Duodenal mucosa (tissue), 2 donors: Measurements from ENCODE around the gene GNAQ.

Experiments used
- H3K27ac ChIP-seq: one replicate; pipeline ENCODE4 v1.7.0; 2013; ENCODE audit warnings: low read depth, low read length
- H3K27me3 ChIP-seq, 2 donors: one replicate each; pipeline ENCODE4 v1.7.0; 2013; ENCODE audit warnings: low read length in 2 of 2, control low read depth in 1 of 2; ENCODE audit not compliant: insufficient read depth in 2 of 2, control insufficient read depth in 1 of 2
- H3K36me3 ChIP-seq, 2 donors: one replicate each; pipeline ENCODE4 v1.7.0; 2013; ENCODE audit warnings: low read length in 2 of 2, control low read depth in 1 of 2; ENCODE audit not compliant: insufficient read depth in 2 of 2, control insufficient read depth in 1 of 2
- H3K4me1 ChIP-seq, 2 donors: one replicate each; pipeline ENCODE4 v1.7.0; 2013; ENCODE audit warnings: low read length in 2 of 2, control low read depth in 1 of 2; ENCODE audit not compliant: insufficient read depth in 2 of 2, control insufficient read depth in 1 of 2
- H3K4me3 ChIP-seq, 2 donors: one replicate each; pipeline ENCODE4 v1.7.0; 2013; ENCODE audit warnings: low read length in 2 of 2, low read depth in 1 of 2
- H3K9ac ChIP-seq, 2 donors: one replicate each; pipeline ENCODE4 v1.7.0; 2013; ENCODE audit warnings: low read length in 2 of 2, low read depth in 1 of 2
- H3K9me3 ChIP-seq, 2 donors: one replicate each; pipeline ENCODE4 v1.7.0; 2013; ENCODE audit warnings: low read length in 2 of 2, control low read depth in 1 of 2; ENCODE audit not compliant: control insufficient read depth in 1 of 2

The GNAQ gene

GRCh38 chr9:77805810-77806209 lies 225.8 kb downstream of the GNAQ start:
- no peak overlapping the region for H3K9ac ChIP-seq

GRCh38 chr9:77803423-77803822 lies 228.2 kb downstream of the GNAQ start:
- Histone ChIP-seq H3K9ac (no peak overlapping the region), H3K4me3 (no peak overlapping the region), H3K27ac (no peak overlapping the region), H3K36me3 (no peaks in the 10 kb centered on the region), H3K9me3 (no peaks in the 10 kb centered on the region), H3K4me1 (peaks cover 8 to 14% of the 10 kb centered on the region in 2 donors), H3K27me3 (no peaks in the 10 kb centered on the region)

More at GRCh38 chr9:77805810-77806209, 225.8 kb downstream of the GNAQ start:
- no peaks in the 10 kb centered on the region for H3K27me3 ChIP-seq
- no peak overlapping the region for H3K4me3 ChIP-seq
- H3K9me3 ChIP-seq = no peaks in the 10 kb centered on the region
- no peak overlapping the region for H3K27ac ChIP-seq
- no peaks in the 10 kb centered on the region for H3K36me3 ChIP-seq
- H3K4me1 ChIP-seq = peaks cover 13 to 21% of the 10 kb centered on the region in 2 donors

- no peaks in the 10 kb centered on the region for H3K9me3 ChIP-seq
- H3K4me3 ChIP-seq = no peak overlapping the region
- no peak overlapping the region for H3K9ac ChIP-seq
- peaks cover 0 to under 1% of the 10 kb centered on the region in 2 donors for H3K36me3 ChIP-seq
- no peaks in the 10 kb centered on the region for H3K27me3 ChIP-seq
- H3K4me1 ChIP-seq = peaks cover 2 to 11% of the 10 kb centered on the region in 2 donors
- no peak overlapping the region for H3K27ac ChIP-seq
Measured at GRCh38 chr9:77802515-77803293, 228.9 kb downstream of the GNAQ start.

- Histone ChIP-seq H3K36me3 (peaks cover 0 to 5% of the 10 kb centered on the region in 2 donors), H3K4me1 (peaks cover 0 to 10% of the 10 kb centered on the region in 2 donors), H3K9ac (no peak overlapping the region), H3K9me3 (no peaks in the 10 kb centered on the region), H3K4me3 (no peak overlapping the region), H3K27ac (no peak overlapping the region), H3K27me3 (no peaks in the 10 kb centered on the region)
Measured at GRCh38 chr9:77802064-77802463, 229.5 kb downstream of the GNAQ start.

- no peaks in the 10 kb centered on the region for H3K9me3 ChIP-seq
- peaks cover 0 to 5% of the 10 kb centered on the region in 2 donors for H3K36me3 ChIP-seq
- no peak overlapping the region for H3K9ac ChIP-seq
- H3K4me3 ChIP-seq = no peak overlapping the region
- no peak overlapping the region for H3K27ac ChIP-seq
- H3K4me1 ChIP-seq = peaks cover 0 to 10% of the 10 kb centered on the region in 2 donors
- H3K27me3 ChIP-seq = no peaks in the 10 kb centered on the region
Measured at GRCh38 chr9:77800924-77801551, 230.6 kb downstream of the GNAQ start.

- Histone ChIP-seq H3K9me3 (no peaks in the 10 kb centered on the region), H3K4me3 (no peak overlapping the region), H3K27ac (no peak overlapping the region), H3K4me1 (peaks cover 0 to 11% of the 10 kb centered on the region in 2 donors), H3K9ac (no peak overlapping the region), H3K27me3 (no peaks in the 10 kb centered on the region), H3K36me3 (peaks cover 0 to 5% of the 10 kb centered on the region in 2 donors)
Measured at GRCh38 chr9:77798140-77798539, 233.5 kb downstream of the GNAQ start.

- H3K9me3 ChIP-seq = no peaks in the 10 kb centered on the region
- no peaks in the 10 kb centered on the region for H3K27me3 ChIP-seq
- no peak overlapping the region for H3K27ac ChIP-seq
- peaks cover 0 to 10% of the 10 kb centered on the region in 2 donors for H3K4me1 ChIP-seq
- H3K4me3 ChIP-seq = no peak overlapping the region
- no peak overlapping the region for H3K9ac ChIP-seq
- peaks cover 0 to 5% of the 10 kb centered on the region in 2 donors for H3K36me3 ChIP-seq
Measured at GRCh38 chr9:77794985-77795384, 236.6 kb downstream of the GNAQ start.

GRCh38 chr9:77793849-77794248 lies 237.8 kb downstream of the GNAQ start:
- H3K36me3 ChIP-seq = peaks cover 0 to 5% of the 10 kb centered on the region in 2 donors

GRCh38 chr9:77789891-77790290 lies 241.7 kb downstream of the GNAQ start:
- no peaks in the 10 kb centered on the region for H3K27me3 ChIP-seq
- peaks cover 0 to 6% of the 10 kb centered on the region in 2 donors for H3K4me1 ChIP-seq
- H3K9ac ChIP-seq = no peak overlapping the region
- no peak overlapping the region for H3K27ac ChIP-seq
- H3K4me3 ChIP-seq = no peak overlapping the region
- no peaks in the 10 kb centered on the region for H3K36me3 ChIP-seq
- no peaks in the 10 kb centered on the region for H3K9me3 ChIP-seq

More at GRCh38 chr9:77793849-77794248, 237.8 kb downstream of the GNAQ start:
- Histone ChIP-seq H3K4me1 (peaks cover 0 to 10% of the 10 kb centered on the region in 2 donors), H3K4me3 (no peak overlapping the region), H3K27me3 (no peaks in the 10 kb centered on the region), H3K27ac (no peak overlapping the region), H3K9me3 (no peaks in the 10 kb centered on the region), H3K9ac (no peak overlapping the region)

- Histone ChIP-seq H3K4me1 (no peaks in the 10 kb centered on the region), H3K27ac (no peak overlapping the region), H3K9ac (no peak overlapping the region), H3K36me3 (no peaks in the 10 kb centered on the region), H3K4me3 (no peak overlapping the region), H3K27me3 (no peaks in the 10 kb centered on the region), H3K9me3 (no peaks in the 10 kb centered on the region)
Measured at GRCh38 chr9:77785341-77785740, 246.3 kb downstream of the GNAQ start.
